HG03045 (cell line): ENCODE measurements around the gene CABP1.

Experiments
- ATAC-seq: cut with Tn5 transposase; IDR thresholded peaks from one replicate; pipeline ENCODE4 v1.9.1; 2021; ENCODE audit warnings: mild to moderate bottlenecking, moderate library complexity; ENCODE audit not compliant: unreplicated experiment

Gene CABP1

DNA sequence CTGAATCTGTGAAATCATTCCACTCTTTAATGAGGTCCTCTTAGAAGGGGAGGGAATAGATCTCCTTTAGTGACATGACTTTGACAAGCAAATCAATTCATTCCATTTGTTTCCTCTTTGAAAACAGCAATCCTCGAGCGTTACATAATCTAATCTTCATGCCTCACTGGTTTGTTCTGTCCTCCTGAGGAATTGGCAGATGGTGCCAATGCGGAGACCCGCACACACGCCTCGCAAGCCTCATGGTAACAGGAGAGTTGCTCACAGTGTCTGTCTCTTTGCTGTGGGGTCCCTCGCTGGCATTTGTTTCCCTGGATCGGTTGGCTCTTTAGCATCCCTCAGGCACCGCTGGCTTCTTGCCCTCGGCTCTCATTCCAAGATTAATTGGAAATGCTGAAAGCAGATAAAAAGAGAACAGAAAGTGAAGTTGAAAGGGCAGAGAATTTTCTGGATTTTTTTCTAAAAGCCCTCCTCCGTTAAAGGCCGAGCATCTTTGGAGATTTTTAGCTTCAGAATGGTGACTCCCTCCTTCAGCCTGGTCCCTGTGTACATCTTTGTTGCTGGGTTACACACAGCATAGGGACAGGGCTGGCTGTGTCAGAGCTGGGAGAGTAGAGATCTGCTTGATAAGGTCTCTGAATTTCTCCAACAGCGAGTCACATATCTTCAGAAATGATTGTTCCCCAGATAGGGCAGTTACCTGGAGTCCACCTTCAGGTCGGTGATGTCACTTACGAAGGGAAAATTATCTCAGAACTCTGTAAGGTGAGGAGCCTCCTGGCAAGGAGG is 10.1 kb upstream of the CABP1 start:
- ATAC-seq: no peak

DNA sequence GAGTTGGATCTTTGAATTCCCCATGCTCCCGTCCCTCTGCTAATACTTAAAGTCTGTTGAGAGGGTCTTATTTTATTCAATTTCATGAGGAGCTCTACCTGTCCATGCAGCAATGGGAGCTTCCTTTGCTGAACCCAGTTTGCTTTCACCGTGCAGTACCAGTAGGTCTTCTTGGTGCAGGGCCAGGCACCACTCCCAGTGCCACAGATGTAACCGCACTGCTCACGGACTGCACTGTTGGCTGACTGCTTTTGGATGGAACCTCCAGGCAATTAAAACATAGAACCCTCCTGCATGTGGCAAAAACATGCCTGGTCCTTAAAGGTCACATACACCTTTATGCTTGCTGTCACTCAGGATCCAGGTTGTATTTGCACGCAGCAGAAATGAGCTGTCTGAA is 9.3 kb upstream of the CABP1 start:
- no peak for ATAC-seq

GRCh38 chr12:120640861-120641833 is 721 bp downstream of the CABP1 start:
- peak; percentile 37 for ATAC-seq

- ATAC-seq: no peak
Measured at GRCh38 chr12:120642121-120642520, 1.7 kb downstream of the CABP1 start.

- ATAC-seq: no peak
Measured at GRCh38 chr12:120642826-120643225, 2.4 kb downstream of the CABP1 start.

DNA sequence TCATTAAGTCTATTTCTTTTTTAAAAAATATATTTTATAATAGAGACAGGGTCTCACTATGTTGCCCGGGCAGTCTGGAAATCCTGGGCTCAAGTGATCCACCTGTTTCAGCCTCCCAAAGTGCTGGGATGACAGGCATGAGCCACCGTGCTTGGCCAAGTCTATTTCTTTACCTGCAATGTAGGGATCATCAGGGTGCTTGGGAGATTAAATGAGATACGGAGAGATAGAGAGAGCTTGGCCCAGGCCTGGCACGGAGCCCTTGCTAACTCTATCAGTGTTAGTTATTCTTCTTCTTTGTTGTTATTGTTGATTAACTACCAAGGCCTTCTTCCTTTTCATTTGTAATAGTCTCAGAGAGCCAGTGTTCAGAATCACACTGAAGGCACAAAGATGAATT is 3.1 kb downstream of the CABP1 start:
- no peak for ATAC-seq

GRCh38 chr12:120646044-120646443 is 5.6 kb downstream of the CABP1 start:
- ATAC-seq: no peak

GRCh38 chr12:120647375-120647755 is 6.9 kb downstream of the CABP1 start:
- ATAC-seq: no peak

DNA sequence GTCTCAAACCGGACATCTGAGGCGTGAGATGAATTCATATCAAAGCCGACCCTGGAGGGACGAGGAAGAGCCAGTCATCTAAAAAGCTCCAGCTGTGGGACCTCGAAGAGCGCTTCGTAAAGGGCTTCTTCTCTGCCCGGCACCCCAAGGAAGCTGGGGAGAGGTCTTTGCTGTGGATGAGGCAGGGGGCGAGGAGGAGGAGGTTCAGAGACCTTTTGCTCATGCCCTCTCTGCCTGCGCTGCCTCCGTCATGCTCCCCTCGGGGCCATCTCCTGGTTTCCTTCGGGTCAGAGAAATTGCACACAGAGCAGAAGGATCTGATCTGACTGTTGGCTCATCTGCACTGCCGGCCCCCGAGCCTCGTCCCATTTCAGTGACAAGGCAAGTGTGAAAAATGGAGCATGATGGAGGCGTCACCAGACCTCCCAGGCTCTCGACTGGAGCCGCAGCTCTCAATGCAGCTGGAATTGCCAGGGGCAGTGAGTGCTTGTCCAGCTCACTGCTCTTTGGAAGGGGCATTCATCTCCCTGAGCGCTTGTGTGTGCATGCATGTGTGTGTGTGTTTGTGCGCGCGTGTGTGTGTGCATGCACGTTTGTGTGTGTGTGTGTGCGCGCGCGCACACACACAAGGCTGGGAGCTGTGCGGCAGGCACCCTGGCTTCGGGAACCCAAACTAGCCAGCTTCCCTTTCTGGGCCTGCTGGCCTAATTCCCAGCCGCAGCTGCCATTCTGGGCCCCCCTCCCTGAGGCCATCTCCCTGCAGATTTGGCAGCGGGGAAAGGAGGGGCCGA is 9.2 kb downstream of the CABP1 start:
- no peak for ATAC-seq

DNA sequence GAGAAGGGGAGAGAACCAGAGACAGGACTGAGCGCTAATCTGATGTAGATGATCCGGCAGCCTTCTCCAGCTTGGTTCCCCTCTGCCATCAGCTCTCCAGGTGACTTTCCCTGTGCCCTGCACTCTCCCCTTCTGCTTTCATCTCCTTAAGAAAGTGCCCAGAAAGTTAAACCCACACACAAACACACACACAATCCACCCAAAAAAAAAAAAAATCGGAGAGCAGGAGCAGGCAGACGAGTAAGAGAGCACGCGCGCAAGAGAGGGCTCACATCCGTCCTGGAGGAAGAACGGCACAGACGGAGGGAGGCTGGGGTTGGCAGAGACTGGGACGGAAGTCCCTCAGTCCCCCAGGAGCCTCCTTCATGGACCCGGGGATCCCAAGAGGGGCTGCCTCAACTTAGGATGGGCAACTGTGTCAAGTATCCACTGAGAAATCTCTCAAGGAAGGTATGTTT is 9.8 kb downstream of the CABP1 start:
- no peak for ATAC-seq

GRCh38 chr12:120651821-120652220 is 11.4 kb downstream of the CABP1 start:
- no peak for ATAC-seq

DNA sequence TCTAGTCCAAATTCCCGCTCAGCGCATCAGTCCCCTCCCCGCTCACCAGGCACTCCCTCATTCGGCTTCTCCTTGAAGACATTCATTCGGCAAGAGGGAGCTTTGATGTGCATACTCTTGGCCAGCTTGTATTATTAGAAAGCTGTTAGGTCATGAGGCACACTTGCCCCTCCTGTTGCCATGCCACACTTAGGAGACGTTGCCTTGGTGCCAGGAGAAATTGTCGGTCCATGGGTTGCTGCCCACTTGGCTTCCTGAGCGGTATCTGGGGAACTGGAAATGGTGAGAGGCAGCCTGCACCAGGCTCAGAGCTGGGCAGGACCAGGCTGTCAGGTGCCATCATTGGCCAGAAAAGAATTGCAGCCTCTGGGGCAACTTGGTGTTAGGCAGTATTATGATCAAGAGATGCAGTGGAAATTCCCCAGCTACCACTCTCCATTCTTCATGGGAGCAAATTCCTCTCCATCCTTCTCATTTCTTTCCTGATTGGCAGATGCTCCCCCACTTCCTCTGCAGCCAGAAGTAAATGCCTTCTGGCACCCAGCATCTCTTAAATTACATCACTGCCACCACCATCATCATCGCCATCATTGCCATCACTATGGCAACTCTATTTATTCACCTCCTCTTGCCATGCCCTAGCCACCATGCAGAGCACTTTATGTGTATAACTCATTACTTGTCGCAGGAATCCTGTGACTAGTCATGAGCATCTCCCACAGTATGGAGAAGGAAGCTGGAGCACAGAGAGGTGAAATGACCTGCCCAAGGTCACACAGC is 12.4 kb downstream of the CABP1 start:
- ATAC-seq: no peak

- ATAC-seq: no peak
Measured at GRCh38 chr12:120653611-120654010, 13.2 kb downstream of the CABP1 start.

- ATAC-seq: no peak
Measured at GRCh38 chr12:120654656-120655055, 14.2 kb downstream of the CABP1 start.

- ATAC-seq: no peak
Measured at GRCh38 chr12:120656008-120656407, 15.6 kb downstream of the CABP1 start.

DNA sequence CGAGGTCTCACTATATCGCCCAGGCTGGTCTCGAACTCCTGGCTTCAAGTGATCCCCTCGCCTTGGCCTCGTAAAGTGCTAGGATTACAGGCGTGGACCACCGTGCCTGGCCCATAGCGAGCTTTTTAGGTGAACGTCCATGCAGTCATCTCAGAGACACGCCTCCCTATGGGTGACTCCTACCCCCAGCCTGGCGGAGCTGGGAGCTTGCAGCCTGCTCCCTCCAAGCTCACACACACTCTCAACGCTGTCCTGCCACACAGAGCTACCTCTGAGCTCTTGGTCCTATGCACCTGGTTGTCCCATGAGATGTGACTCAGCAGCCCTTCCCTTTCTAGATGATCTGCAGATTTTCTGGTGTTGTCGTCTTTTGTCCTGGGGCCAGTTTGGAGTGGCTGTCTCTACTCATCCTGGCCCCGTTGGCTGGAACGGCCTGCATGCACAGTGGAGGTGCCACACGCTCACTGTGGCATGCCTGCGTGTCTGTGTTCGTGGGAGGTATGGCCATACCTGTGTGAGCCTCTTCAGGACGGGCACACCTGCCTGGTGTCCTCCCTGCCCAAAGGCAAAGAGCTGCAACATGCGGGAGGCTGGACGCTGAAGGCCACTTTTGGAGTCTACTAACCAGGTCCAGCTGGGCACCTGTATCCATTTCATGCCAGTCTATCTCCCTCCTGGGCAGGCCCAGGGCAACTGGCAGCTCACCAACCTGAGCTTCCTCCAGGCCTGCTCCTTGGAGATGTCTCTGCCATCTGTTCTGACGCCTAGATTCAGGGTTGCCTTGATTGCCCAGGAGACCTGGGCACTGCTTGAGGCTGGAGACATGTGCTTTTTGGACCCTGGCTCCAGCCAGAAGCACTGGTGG is 18.1 kb downstream of the CABP1 start:
- ATAC-seq: no peak

- ATAC-seq: no peak
Measured at GRCh38 chr12:120659151-120659525, 18.7 kb downstream of the CABP1 start.

- ATAC-seq: no peak
Measured at GRCh38 chr12:120661432-120661831, 21.0 kb downstream of the CABP1 start.

DNA sequence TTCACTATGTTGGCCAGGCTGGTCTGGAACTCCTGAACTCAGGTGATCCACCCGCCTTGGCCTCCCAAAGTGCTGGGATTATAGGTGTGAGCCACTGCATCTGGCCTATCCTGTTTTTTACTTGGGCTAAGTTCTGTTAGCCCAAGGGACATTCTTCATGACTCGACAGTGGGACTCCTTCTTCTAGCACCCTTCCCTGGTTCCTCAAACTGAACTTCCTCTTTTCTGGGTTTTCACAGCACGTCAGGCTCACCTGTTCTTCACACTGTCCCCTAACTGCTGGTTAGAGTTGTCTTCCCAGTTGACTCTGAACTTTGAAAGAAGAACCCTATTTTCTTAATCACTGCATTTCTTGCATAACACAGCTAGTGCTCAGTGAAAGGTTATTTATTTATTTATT is 22.5 kb downstream of the CABP1 start:
- ATAC-seq: no peak
